SK-N-SH (cell line): ENCODE results near the gene P2RX3.

ENCODE experiments used
- EZH2phosphoT487 ChIP-seq: fragments of 200-600 bp; sonication (generic); IDR thresholded peaks from 2 replicates; pipeline ENCODE4 v1.6.1; 2017; ENCODE audit warnings: low read depth, mixed run types, mild to moderate bottlenecking, antibody characterized with exemption, moderate library complexity, borderline replicate concordance
- FOSL2 ChIP-seq: IDR thresholded peaks from 2 replicates; pipeline ENCODE4 v1.4.0; 2012; ENCODE audit warnings: low read depth, mild to moderate bottlenecking, moderate library complexity, borderline replicate concordance
- GATA2 ChIP-seq: sonication (generic); formaldehyde crosslinking; IDR thresholded peaks from 2 replicates; pipeline ENCODE4 v1.5.0; 2020; ENCODE audit warnings: mild to moderate bottlenecking, missing genetic modification reagents
- POLR2AphosphoS5 ChIP-seq: IDR thresholded peaks from 2 replicates; pipeline ENCODE4 v1.6.1; 2012; ENCODE audit warnings: low read depth, low read length
- RAD21 ChIP-seq: IDR thresholded peaks from 2 replicates; pipeline ENCODE4 v1.6.1; 2012; ENCODE audit warnings: mild to moderate bottlenecking, low read length
- RCOR1 ChIP-seq: fragments of 150-350 bp; IDR thresholded peaks from 2 replicates; pipeline ENCODE4 v1.6.1; 2017; ENCODE audit warnings: antibody characterized with exemption, low read length
- RXRA ChIP-seq: IDR thresholded peaks from 2 replicates; pipeline ENCODE4 v1.4.0; 2012; ENCODE audit warnings: low read depth, mild to moderate bottlenecking, borderline replicate concordance
- SIN3A ChIP-seq: IDR thresholded peaks from 2 replicates; pipeline ENCODE4 v1.6.1; 2012; ENCODE audit warnings: low read depth, mild to moderate bottlenecking, low read length, moderate library complexity, borderline replicate concordance
- SMC3 ChIP-seq: IDR thresholded peaks from 2 replicates; pipeline ENCODE4 v1.6.1; 2012; ENCODE audit warnings: low read depth, low read length, improper control_type of control experiment
- YY1 ChIP-seq: IDR thresholded peaks from 2 replicates; pipeline ENCODE4 v1.4.0; 2012; ENCODE audit warnings: low read depth, mild to moderate bottlenecking
- TF ChIP-seq, protein P1 (sequence below): fragments of 200-600 bp; sonication (generic); IDR thresholded peaks from 2 replicates; pipeline ENCODE4 v1.6.1; 2017; ENCODE audit warnings: antibody characterized with exemption, mild to moderate bottlenecking, moderate library complexity
- TF ChIP-seq, protein P2 (sequence below): IDR thresholded peaks from 2 replicates; pipeline ENCODE4 v1.4.0; 2012; ENCODE audit warnings: low read depth, borderline replicate concordance
- TF ChIP-seq, protein P3 (sequence below): IDR thresholded peaks from 2 replicates; pipeline ENCODE4; 2012

DNA sequence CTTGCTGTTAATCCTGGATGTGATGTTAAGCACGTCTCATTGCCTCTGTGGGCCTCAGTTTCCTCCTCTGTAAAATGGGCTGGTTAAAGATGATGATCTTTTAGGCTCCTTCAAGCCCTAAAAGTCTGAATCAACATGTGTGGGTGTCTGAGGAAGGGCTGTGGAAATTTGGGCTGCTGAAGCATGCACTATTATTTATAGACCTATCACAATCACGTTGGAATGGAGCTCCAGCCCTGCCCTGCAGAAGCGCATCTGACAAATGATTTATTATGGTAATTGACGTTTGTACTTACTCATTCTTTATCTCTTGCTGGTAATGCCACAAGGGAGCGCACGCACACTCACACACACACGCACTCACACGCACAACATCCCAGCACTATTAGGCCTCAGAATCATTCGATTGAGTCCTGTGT is 20.4 kb downstream of the P2RX3 start:
- TF ChIP-seq EZH2phosphoT487 = no peak
- no peak for TF ChIP-seq RXRA
- TF ChIP-seq, protein P1, sequence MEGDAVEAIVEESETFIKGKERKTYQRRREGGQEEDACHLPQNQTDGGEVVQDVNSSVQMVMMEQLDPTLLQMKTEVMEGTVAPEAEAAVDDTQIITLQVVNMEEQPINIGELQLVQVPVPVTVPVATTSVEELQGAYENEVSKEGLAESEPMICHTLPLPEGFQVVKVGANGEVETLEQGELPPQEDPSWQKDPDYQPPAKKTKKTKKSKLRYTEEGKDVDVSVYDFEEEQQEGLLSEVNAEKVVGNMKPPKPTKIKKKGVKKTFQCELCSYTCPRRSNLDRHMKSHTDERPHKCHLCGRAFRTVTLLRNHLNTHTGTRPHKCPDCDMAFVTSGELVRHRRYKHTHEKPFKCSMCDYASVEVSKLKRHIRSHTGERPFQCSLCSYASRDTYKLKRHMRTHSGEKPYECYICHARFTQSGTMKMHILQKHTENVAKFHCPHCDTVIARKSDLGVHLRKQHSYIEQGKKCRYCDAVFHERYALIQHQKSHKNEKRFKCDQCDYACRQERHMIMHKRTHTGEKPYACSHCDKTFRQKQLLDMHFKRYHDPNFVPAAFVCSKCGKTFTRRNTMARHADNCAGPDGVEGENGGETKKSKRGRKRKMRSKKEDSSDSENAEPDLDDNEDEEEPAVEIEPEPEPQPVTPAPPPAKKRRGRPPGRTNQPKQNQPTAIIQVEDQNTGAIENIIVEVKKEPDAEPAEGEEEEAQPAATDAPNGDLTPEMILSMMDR = no peak
- no peak for TF ChIP-seq RAD21
- no peak for TF ChIP-seq RCOR1
- TF ChIP-seq SIN3A = no peak
- no peak for TF ChIP-seq GATA2 (CRISPR knock-in tag)
- no peak for TF ChIP-seq YY1
- no peak for TF ChIP-seq FOSL2
- no peak for TF ChIP-seq POLR2AphosphoS5
- no peak for TF ChIP-seq SMC3
- TF ChIP-seq, protein P2, sequence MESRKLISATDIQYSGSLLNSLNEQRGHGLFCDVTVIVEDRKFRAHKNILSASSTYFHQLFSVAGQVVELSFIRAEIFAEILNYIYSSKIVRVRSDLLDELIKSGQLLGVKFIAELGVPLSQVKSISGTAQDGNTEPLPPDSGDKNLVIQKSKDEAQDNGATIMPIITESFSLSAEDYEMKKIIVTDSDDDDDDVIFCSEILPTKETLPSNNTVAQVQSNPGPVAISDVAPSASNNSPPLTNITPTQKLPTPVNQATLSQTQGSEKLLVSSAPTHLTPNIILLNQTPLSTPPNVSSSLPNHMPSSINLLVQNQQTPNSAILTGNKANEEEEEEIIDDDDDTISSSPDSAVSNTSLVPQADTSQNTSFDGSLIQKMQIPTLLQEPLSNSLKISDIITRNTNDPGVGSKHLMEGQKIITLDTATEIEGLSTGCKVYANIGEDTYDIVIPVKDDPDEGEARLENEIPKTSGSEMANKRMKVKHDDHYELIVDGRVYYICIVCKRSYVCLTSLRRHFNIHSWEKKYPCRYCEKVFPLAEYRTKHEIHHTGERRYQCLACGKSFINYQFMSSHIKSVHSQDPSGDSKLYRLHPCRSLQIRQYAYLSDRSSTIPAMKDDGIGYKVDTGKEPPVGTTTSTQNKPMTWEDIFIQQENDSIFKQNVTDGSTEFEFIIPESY = no peak
- TF ChIP-seq, protein P3, sequence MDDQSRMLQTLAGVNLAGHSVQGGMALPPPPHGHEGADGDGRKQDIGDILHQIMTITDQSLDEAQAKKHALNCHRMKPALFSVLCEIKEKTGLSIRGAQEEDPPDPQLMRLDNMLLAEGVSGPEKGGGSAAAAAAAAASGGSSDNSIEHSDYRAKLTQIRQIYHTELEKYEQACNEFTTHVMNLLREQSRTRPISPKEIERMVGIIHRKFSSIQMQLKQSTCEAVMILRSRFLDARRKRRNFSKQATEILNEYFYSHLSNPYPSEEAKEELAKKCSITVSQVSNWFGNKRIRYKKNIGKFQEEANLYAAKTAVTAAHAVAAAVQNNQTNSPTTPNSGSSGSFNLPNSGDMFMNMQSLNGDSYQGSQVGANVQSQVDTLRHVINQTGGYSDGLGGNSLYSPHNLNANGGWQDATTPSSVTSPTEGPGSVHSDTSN = 0 out of 2 replicates have a peak, but pooled peaks have one; percentile 17
